HepG2 (cell line): ENCODE measurements around the gene FLAD1. TPM values are rescaled to one million over a fixed set of nuclear protein-coding genes. Genes with fewer than 3 reads are reported as not detected.

Experiments used
- ATAC-seq: fragments of 200-7000 bp; cut with Tn5 transposase; 3 replicates; pipeline ENCODE4 v1.9.1; 2020; ENCODE audit warnings: mild to moderate bottlenecking, moderate library complexity
- BruUV-seq: library from RNA; stranded (reverse); fragments of 400-500 nt; replicated peaks from 2 replicates; lab custom pipeline; 2021; lab: Mats Ljungman, UMichigan
- CTCF ChIA-PET: fragments of 300-600 bp; formaldehyde crosslinking; extraction: SDS; loops from one replicate; lab custom pipeline; 2021; ENCODE audit warnings: low total read pairs, inconsistent platforms, low intra/inter-chr PET ratio; lab: Yijun Ruan, JAX
- POLR2A ChIA-PET: fragments of 350-600 bp; sonication (Branson Sonifier 250); formaldehyde crosslinking; loops from one replicate; lab custom pipeline; 2020; ENCODE audit warnings: antibody characterized with exemption, inconsistent platforms; lab: Yijun Ruan, JAX
- DNase-seq: peaks from one replicate; pipeline ENCODE4 v3.0.0-alpha.2; 2015; ENCODE audit warnings: low spot score
- FAIRE-seq: peaks from 3 replicates; lab custom pipeline; 2011; peaks lifted over from hg19 to GRCh38; lab: Jason Lieb, UNC
- H2AFZ ChIP-seq: one replicate; pipeline ENCODE4 v1.6.1; 2011; ENCODE audit warnings: low read length, inconsistent platforms
- H3K27ac ChIP-seq: fragments of 300-600 bp; 3 replicates; pipeline ENCODE4 v1.8.0; 2011; ENCODE audit warnings: mixed run types, mild to moderate bottlenecking, mixed read lengths, low read length, inconsistent platforms; ENCODE audit not compliant: insufficient read depth; ENCODE audit errors: extremely low read length
- H3K27me3 ChIP-seq, 2 experiments: fragments of 200-600 bp in 1 of 2; 2 replicates in 1 of 2; 3 replicates in 1 of 2; pipeline versions ENCODE4 v1.6.0 to v1.8.0; 2011; ENCODE audit warnings: low read length in 2 of 2, mild to moderate bottlenecking in 2 of 2, moderate library complexity in 2 of 2, inconsistent platforms in 1 of 2; ENCODE audit not compliant: insufficient read depth in 2 of 2, control insufficient read depth in 1 of 2
- H3K36me3 ChIP-seq, 2 experiments: fragments of 200-600 bp in 1 of 2; replicated peaks in 1 of 2; 2 replicates in 1 of 2; 3 replicates in 1 of 2; pipeline versions ENCODE4 v1.5.1 to v1.8.0; 2011; ENCODE audit warnings: low read length in 2 of 2, inconsistent platforms in 1 of 2; ENCODE audit not compliant: insufficient read depth in 2 of 2, control insufficient read depth in 1 of 2
- H3K4me1 ChIP-seq: 2 replicates; pipeline ENCODE4 v1.5.1; 2012; ENCODE audit warnings: low read length, inconsistent platforms; ENCODE audit not compliant: insufficient read depth
- H3K4me2 ChIP-seq: 2 replicates; pipeline ENCODE4 v1.6.0; 2011; ENCODE audit warnings: low read depth, low read length, inconsistent platforms
- H3K4me3 ChIP-seq, 3 experiments: fragments of 200-600 bp in 1 of 3; sonication (generic), shearing (Covaris generic) in 1 of 3; replicated peaks in 1 of 3; 2 replicates each; pipeline ENCODE4 v1.5.1; 2011 to 2016; ENCODE audit warnings: low read length in 3 of 3, inconsistent platforms in 2 of 3, low read depth in 2 of 3, mild to moderate bottlenecking in 2 of 3, control low read depth in 1 of 3, mixed read lengths in 1 of 3; ENCODE audit not compliant: insufficient read depth in 1 of 3
- H3K79me2 ChIP-seq: one replicate; pipeline ENCODE4 v1.6.1; 2011; ENCODE audit warnings: low read length, inconsistent platforms; ENCODE audit not compliant: insufficient read depth
- H3K9ac ChIP-seq: 2 replicates; pipeline ENCODE4 v1.6.0; 2011; ENCODE audit warnings: mild to moderate bottlenecking, low read depth, low read length, inconsistent platforms; ENCODE audit not compliant: insufficient read depth
- H3K9me3 ChIP-seq: 2 replicates; pipeline ENCODE4 v1.5.1; 2012; ENCODE audit warnings: mild to moderate bottlenecking, low read length
- H4K20me1 ChIP-seq: 2 replicates; pipeline ENCODE4 v1.6.0; 2011; ENCODE audit warnings: inconsistent platforms, mild to moderate bottlenecking, low read length, moderate library complexity; ENCODE audit not compliant: insufficient read depth
- RBFOX2 ChIP-seq: fragments of 200-400 bp; formaldehyde crosslinking; IDR thresholded peaks from 2 replicates; pipeline ENCODE4 v1.6.1; 2017; ENCODE audit warnings: low read depth, mild to moderate bottlenecking, low read length
- SRY ChIP-seq: sonication (generic); formaldehyde crosslinking; IDR thresholded peaks from 2 replicates; pipeline ENCODE4 v1.8.0; 2022; ENCODE audit warnings: mild to moderate bottlenecking, missing genetic modification reagents
- YEATS2 ChIP-seq: sonication (generic); formaldehyde crosslinking; IDR thresholded peaks from 2 replicates; pipeline ENCODE4 v1.4.0; 2020; ENCODE audit warnings: missing genetic modification reagents, borderline replicate concordance
- WGBS: methylation state at CpG from one replicate; pipeline ENCODE4 v1.1.6; 2017; ENCODE audit warnings: low lambda C conversion rate; 5-methylcytosine and 5-hydroxymethylcytosine counted together
- in situ Hi-C: cut with HindIII; loops from 2 replicates; pipeline ENCODE4 v1.10.0; 2017; ENCODE audit warnings: low pct_unique_long_range_greater_than_20kb; ENCODE audit not compliant: extremely low pct_ligation_motif_present
- intact Hi-C: fragments of 100-400 bp; cut with micrococcal nuclease; formaldehyde crosslinking; loops from one replicate; pipeline ENCODE4 v1.10.0; 2022; ENCODE audit not compliant: unreplicated experiment
- polyA plus RNA-seq, 8 experiments: library from polyadenylated mRNA; depleted of rRNA in 3 of 8; stranded (reverse) in 7 of 8; unstranded in 1 of 8; fragments of >200 nt; fragmentation: Illumina TruSeq in 4 of 8; extraction: Trizol in 4 of 8; gene quantifications; 2 replicates each; pipeline versions ENCODE4 v1.2.1 to v1.2.3, GENCODE V29; 2011 to 2016; ENCODE audit warnings: low read depth in 4 of 8, missing spikeins in 1 of 8, mixed read lengths in 1 of 8; ENCODE audit not compliant: insufficient read depth in 1 of 8
- total RNA-seq, 5 experiments: library from RNA; depleted of rRNA; stranded (reverse); fragments of >200 nt; fragmentation: Illumina TruSeq; extraction: Trizol; gene quantifications; 2 replicates each; pipeline ENCODE4 v1.2.3, GENCODE V29; 2016; ENCODE audit warnings: low read depth in 1 of 5
- TF ChIP-seq, protein P1 (sequence below): sonication (generic); formaldehyde crosslinking; IDR thresholded peaks from 2 replicates; pipeline ENCODE4 v1.4.0; 2020; ENCODE audit warnings: missing genetic modification reagents

FLAD1 gene
- total and polyA plus RNA-seq, 2 of the 13 experiments (the other 11 are each of a cell fraction or from before 2014, with no cell fraction given): 25.9 to 32.8 TPM

DNA sequence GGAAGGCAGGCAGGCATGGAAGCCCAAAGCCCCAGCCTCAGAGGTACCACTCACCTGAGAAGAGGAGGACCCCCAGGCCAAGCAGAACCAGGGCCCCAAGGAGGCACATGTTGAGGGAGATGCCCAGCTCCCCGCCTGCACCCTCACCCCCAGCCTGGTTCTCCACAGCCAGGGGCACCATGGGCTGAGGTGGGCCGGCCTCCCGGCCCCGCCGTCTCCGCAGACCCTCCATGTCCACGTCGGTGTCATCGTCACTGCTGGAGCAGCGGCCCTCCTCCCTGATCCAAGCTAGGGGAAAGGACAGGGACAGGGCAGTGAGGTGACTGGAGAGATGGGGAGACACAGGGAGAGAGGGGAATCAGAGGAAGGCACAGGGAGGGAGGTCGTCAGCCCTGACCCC is 35.1 kb upstream of the FLAD1 start:
- Histone ChIP-seq H3K9ac (no peak overlapping the region), H3K9me3 (no peaks in the 10 kb centered on the region), H3K4me3 (no peak overlapping the region), H3K27ac (no peak overlapping the region), H3K4me2 (no peak overlapping the region), H2AFZ (no peak overlapping the region), H3K36me3 (peaks cover 4 to 7% of the 10 kb centered on the region in 2 experiments; a peak in 2 of 5 replicates), H3K4me1 (peaks cover 40% of the 10 kb centered on the region), H3K27me3 (no peaks in the 10 kb centered on the region), H4K20me1 (no peaks in the 10 kb centered on the region), H3K79me2 (no peaks in the 10 kb centered on the region)
- intact Hi-C loops: no loop called here
- BruUV-seq: no TSS peak
- WGBS: 97% methylated on average over 10 of the region's 11 CpGs
- ChIA-PET CTCF (no interaction called here), POLR2A (interaction anchor here (1.7 kb wide), 1 partner anchor 12 kb away, joined by 4 read pairs; the partner anchor contains the start of gene PMVK)
- FAIRE-seq (no peak), DNase-seq (no peak), ATAC-seq (no peak)
- in situ Hi-C loops: no loop called here
- TF ChIP-seq RBFOX2 (peak; percentile 32; the same call in 1 of the 2 replicates), YEATS2 (no peak)

DNA sequence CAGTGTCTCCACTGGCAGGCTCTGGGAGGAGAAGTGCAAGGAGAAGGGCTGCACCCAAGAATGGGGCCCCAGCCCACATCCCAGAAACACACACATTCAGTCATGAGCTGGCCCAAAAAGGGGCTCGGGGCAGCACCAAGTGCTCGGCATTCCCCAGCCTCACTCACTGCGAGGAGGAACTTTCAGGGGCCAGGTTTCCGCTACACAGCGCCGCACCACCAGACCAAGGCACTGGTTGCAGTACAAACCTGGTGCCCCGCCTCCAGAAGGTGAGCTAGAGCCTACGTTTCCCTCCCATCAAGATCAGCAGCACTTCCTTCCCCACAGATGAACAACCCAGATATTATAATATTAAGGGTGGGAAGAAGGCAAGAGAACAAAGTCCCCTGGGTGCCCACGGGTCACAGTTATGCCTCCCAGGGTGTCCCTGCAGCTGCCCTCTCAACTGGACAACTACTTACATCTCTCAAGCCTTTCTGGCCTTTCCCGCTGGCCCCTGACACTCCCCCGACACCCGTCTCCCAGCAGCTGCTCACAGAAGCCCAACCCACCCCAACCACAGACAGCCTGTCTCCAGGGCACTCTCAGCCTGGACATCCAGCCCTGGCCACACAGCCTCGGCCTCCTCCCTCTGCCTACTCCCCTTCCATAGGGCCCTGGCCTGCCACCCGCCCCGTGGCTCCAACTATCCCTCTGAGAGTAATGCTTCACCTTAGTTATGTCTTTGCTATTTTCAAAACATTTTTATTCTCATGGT is 31.1 kb upstream of the FLAD1 start:
- H3K36me3 ChIP-seq: peaks cover 4 to 7% of the 10 kb centered on the region in 2 experiments; a peak in 2 of 5 replicates
- H3K9ac ChIP-seq: no peak overlapping the region
- FAIRE-seq (no peak), ATAC-seq (no peak), DNase-seq (no peak)
- H3K27me3 ChIP-seq: no peaks in the 10 kb centered on the region; a peak in 1 of 5 replicates
- BruUV-seq: no TSS peak
- no peaks in the 10 kb centered on the region for H3K9me3 ChIP-seq
- no peak overlapping the region for H3K4me3 ChIP-seq
- CTCF ChIA-PET: no interaction called here
- intact Hi-C loops (no loop called here), in situ Hi-C loops (no loop called here)
- no peak for TF ChIP-seq SRY (CRISPR knock-in tag)
- TF ChIP-seq, protein P1, sequence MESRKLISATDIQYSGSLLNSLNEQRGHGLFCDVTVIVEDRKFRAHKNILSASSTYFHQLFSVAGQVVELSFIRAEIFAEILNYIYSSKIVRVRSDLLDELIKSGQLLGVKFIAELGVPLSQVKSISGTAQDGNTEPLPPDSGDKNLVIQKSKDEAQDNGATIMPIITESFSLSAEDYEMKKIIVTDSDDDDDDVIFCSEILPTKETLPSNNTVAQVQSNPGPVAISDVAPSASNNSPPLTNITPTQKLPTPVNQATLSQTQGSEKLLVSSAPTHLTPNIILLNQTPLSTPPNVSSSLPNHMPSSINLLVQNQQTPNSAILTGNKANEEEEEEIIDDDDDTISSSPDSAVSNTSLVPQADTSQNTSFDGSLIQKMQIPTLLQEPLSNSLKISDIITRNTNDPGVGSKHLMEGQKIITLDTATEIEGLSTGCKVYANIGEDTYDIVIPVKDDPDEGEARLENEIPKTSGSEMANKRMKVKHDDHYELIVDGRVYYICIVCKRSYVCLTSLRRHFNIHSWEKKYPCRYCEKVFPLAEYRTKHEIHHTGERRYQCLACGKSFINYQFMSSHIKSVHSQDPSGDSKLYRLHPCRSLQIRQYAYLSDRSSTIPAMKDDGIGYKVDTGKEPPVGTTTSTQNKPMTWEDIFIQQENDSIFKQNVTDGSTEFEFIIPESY (CRISPR knock-in tag): 0 out of 2 replicates have a peak, but pooled peaks have one; percentile 37
- peaks cover 46% of the 10 kb centered on the region for H3K4me1 ChIP-seq
- H3K27ac ChIP-seq: no peak overlapping the region
- POLR2A ChIA-PET: interaction anchor here (1.5 kb wide), 2 partner anchors 16 to 21 kb away, joined by 4 to 7 read pairs; partner anchors contain the start of gene PMVK
- no peaks in the 10 kb centered on the region for H4K20me1 ChIP-seq
- WGBS: 82% methylated on average over 10 of the region's 15 CpGs
- H2AFZ ChIP-seq: no peak overlapping the region
- H3K79me2 ChIP-seq: no peaks in the 10 kb centered on the region
- H3K4me2 ChIP-seq: no peak overlapping the region
